ENCODE data around the gene OR8D4.
"Not testable (repeated sequence)": the region's sequence is repeated elsewhere in the genome, so short reads cannot be mapped to it uniquely, and the experiment has no call there.

Gene OR8D4

DNA sequence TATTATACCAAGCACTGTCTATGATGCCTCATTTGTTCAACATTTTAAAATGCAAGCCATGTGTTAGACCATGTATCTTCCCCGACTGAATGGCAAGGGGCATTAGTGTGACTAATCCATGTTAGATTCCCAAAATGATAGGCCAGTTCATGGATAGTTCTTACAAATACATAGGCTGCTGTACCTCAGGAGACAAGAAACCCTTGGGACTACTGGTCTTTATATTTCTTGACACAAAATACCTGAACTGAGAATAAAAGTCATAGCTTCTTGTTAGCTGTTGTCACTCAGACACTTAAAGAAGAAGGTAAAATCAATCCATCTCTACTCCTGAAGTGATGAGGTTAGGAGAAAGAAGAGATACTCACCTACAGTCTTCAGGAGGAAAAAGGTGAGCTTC is at the start of gene OR8D4:
OR8D4 (plus strand) TSS at position 301 of the 400 bp plus-strand sequence. CDS start 4,265 bp downstream, outside the sequence.
- no peak for DNase-seq (ENCODE audit: low read depth in 3 of 3)

DNA sequence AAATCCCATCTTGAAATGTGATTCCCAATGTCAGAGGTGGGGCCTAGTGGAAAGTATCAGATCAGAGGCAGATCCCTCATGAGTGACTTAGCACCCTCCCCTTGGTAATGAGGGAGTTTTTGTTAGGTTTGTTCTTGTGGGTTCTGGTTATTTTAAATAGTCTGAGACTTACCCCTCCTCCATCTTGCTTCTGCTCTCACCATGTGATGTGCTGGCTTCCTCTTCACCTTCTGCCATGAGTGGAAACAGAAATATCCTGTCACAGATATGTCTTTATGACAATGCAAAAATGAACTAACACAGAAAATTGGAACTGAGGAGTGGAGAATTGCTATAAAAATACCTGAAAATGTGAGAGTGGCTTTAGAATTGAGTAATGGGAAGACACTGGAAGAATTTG is 49.6 kb upstream of the OR8D4 start:
- DNase-seq (ENCODE audit: low read depth in 3 of 3) = no peak

DNA sequence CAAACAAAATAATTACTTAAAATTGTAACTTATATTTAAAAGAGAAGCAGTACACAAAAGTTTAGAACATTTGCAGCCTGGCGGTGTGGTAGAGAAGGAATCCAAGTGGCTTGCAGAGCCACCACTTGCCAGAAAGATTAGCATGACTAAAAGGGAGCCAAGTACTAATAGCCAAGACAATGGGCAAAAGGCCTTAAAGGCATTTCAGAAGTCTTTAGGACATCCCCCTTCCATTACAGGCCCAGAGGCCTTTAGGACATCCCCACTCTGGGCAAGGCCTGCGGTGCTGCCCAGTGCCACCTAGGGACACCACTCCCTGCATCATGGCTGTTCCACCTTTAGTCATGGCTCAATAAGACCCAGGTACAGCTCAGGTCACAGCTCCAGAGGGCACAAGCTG is 48.9 kb upstream of the OR8D4 start:
- no peak for DNase-seq (ENCODE audit: low read depth in 3 of 3)

DNA sequence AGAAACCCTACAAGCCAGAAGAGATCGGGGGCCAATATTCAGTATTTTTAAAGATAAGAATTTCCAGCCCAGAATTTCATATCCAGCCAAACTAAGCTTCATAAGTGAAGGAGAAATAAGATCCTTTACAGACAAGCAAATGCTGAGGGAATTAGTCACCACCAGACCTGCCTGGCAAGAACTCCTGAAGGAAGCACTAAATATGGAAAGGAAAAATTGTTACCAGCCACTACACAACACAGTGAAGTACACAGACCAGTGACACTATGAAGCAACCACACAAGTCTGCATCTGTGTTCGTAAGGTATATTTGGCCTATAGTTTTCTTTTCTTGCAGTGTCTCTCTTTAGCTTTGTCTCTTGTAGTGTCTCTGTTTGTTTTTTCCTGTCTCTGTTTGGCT is 45.5 kb upstream of the OR8D4 start:
- DNase-seq (ENCODE audit: low read depth in 3 of 3) = no peak

DNA sequence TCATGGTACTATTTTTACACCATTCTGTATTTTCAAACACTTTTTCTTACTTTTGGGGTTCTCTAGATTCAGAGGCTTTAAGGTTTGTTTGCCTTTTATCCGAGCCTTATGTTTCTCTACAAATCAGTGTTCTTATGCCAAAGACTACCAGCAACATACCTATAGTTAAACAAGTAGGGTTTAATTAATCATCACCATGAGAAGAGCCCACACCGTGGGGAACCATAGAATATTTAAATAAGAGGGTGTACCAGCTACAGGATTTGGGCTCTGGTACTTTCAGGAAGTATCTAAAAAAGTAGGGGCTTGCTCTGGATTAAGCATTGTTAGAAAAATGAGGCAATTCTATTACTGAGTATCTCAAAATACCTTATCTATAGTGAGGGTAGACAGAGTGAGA is 42.2 kb upstream of the OR8D4 start:
- no peak for DNase-seq (ENCODE audit: low read depth in 3 of 3)

DNA sequence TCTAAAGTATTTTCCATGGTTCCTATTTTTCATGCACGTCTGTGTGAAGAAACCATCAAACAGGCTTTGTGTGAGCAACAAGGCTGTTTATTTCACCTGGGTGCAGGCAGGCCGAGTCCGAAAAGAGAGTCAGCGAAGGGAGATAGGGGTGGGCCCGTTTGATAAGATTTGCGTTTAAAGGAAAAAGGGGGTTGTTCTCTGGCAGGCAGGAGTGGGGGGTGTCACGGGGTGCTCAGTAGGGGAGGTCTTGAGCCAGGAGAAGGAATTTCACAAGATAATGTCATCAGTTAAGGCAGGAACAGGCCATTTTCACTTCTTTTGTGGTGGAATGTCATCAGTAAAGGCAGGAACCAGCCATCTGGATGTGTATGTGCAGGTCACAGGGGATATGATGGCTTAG is 36.7 kb upstream of the OR8D4 start:
- DNase-seq (ENCODE audit: low read depth in 3 of 3) = not testable (repeated sequence)

DNA sequence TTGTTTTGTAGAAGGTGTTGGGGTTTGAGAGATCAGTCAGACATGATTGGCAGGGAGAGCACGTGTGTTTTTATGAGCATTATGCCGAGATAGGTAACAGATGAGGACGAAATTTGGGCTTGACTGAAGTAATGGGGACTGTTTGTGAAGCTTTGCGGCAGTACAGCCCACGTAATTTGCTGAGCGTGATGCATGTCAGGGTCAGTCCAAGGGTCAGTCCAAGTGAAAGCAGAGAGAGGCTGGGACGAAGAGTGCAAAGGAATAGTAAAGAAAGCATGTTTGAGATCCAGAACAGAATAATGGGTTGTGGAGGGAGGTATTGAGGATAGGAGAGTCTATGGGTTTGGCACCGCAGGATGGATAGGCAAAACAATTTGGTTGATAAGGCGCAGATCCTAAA is 34.2 kb upstream of the OR8D4 start:
- not testable (repeated sequence) for DNase-seq (ENCODE audit: low read depth in 3 of 3)

DNA sequence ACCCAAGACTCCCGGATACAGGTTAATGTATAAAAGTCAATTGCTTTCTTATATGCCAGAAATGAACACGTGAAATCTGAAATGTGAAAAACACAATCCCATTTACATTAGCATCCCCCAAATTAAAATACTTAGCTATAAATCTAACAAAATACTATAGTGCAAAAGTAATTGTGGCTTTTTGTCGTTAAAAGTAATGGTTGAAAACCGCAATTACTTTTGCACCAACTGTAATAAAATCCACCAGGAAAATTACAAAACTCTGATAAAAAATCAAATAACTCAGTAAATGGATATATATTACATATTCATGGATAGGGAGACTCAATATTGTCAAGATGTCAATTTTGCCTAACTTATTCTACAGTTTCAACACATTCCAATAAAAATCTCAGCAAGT is 21.1 kb upstream of the OR8D4 start:
- DNase-seq (ENCODE audit: low read depth in 3 of 3) = no peak

DNA sequence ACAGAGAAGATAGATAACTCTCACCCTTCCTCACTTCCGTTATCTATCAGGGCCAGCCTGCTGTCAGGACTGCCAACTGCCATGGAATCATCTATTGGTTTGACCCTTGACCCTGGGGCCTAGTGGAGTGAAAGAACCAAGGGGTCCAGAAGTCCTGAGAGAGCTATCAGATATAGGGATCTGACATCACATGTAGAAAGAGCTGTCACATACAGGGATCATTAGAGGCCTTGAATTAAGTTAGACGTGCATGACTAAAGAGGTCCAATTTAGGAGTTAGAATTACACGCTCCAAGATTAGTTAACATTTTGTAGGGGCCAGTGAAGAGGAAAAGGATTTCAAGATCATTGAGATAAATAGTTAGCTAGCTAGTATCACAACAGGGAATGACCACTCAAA is 16.4 kb upstream of the OR8D4 start, which contains the start of gene TMEM225:
TMEM225 (minus strand) TSS at position 101 of the 400 bp plus-strand sequence. CDS start 245 bp downstream, outside the sequence.
- no peak for DNase-seq (ENCODE audit: low read depth in 3 of 3)

DNA sequence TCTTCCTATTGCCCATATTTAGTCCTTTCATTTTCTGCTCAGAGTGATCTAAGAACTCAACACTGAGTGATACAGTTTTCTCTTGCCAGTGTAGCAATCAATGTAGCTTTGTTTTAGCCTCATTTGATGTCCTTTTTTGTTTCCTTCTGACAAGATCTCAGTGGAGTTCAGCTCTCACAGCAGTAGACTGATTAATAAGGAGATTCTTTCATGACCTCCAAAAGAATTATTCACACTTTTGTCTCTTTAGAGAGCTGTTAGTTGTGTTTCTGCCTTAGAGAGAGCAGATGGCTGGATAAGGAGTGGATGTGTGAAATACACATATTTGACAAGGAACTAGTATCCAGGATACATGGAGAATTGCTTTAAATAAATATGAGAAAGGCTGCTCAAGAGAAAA is 9.9 kb upstream of the OR8D4 start:
- DNase-seq (ENCODE audit: low read depth in 3 of 3) = no peak

DNA sequence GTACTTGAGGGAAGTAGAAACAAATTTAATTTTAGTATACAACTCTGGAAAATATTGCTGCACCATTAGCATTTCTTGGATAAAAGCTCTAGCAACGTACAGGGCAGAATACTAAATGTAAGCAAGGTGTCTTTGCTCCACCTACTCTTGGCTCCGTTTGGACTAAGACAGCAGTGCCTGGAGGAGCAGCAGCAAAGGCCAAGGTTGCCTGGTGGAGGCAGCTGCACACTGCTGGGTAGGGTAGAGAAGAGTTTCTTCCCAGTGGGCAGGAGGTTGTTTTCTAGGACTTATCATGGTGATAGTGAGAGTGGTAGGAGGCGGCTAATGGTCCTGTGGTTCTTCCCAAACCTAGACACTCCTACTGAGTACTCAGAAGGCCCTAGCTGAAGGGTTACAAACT is 2.2 kb upstream of the OR8D4 start:
- no peak for DNase-seq (ENCODE audit: low read depth in 3 of 3)

DNA sequence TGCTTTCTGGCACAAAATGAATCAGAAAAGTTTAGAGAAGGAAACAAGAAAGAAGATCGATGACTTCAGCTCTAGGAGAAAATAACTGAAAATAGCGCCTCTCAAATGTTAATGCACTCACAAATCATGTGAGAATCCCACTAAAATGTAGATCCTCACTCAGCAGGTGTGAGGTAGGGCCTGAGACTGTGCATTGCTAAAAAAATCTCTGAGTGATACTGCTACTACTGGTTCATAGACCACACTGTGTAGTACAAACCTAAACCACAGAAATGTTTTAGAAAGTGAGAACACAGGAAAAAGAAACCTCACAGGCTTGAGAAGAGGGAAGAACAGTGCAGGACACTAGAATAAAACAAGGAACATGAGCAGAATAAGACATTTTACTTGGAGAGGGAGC is 2.0 kb downstream of the OR8D4 start:
- DNase-seq (ENCODE audit: low read depth in 3 of 3) = no peak

DNA sequence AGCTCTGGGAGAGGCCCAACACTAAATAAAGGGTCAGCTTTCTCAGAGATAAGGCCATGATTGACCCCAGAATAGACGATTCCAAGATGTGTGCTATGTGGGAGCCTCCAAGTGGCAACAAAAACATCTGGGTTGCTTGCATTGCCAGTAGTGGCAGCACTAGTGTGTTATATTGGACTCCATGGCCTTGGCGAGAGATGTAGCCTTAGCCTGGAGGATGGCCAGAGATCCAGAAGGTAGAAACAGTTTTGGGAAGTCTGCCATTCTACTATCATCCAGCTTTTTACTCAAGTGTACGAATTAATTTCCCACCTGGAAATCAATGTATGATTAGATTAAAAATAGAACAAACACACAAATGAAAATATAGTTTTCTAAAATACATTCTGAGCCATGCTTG is 3.0 kb downstream of the OR8D4 start:
- no peak for DNase-seq (ENCODE audit: low read depth in 3 of 3)

DNA sequence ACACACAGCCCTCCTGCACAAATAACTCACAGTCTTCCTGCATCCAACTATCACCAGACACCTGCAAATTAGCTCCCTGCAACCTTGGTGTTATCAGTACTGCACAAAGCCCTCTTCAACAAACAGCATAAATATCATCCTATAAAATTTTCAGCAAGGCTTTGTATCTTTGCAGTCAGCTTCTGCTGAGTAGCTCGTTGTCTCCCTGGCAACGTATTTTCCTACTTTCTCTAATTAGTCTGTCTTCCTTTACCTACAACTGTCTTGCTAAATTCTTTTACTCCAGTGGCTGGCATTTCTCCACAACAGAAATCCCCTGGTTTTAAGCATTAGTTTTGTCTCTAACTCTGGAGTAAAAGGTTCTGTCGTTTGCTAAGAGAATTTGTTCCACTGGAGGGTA is 3.9 kb downstream of the OR8D4 start:
- no peak for DNase-seq (ENCODE audit: low read depth in 3 of 3)

DNA sequence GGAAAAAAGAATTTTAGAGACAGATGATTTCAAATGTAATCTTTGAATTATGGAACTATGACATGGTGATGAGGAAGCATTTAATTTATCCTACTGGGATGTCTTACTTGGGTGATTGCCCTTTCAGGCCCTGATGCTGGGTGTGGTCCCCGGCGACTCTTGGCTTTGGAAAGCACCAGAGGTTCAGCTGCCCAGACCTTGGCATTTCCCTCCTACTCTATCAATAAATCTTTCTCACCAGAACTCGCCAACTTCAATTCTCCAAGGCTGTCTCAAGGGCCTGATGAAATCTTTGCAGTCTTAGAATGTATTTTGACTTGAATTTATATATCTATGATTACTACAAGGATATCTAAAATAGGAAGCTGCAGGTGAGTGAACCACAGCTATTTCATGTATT is 19.0 kb downstream of the OR8D4 start:
- no peak for DNase-seq (ENCODE audit: low read depth in 3 of 3)

DNA sequence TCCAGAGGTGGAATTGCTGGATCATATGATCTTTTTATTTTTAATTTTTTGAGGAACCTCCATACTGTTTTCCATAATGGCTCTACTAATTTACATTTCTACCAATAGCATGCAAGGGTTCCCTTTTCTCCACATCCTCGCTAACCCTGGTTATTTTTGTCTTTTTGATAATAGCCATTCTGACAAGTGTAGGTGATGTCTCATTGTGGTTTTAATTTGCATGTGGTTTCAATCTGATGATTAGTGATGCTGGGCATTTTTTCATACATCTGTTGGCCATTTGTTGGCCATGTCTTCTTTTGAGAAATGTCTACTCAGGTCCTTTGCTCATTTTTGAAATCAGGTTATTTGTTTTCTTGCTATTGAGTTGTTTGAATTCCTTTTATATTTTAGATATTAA is 22.1 kb downstream of the OR8D4 start:
- no peak for DNase-seq (ENCODE audit: low read depth in 3 of 3)

DNA sequence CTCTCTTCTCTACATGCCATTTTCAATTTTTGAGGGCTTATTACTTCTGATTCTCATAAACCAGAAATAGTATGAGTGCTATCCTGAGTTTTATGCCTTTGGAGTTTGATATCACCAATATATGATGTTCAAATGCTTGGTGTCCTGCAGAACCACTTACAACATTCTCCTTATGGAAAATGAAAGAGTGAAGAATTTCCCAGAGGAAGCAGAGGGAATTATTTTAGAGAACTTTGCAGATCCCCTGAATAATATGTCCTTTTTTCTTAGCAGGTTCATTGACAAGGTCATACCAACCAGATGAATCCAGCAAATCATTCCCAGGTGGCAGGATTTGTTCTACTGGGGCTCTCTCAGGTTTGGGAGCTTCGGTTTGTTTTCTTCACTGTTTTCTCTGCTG is 37.4 kb downstream of the OR8D4 start, which contains the start of gene OR4D5:
OR4D5 (plus strand) TSS at position 301 of the 400 bp plus-strand sequence; CDS start at position 301, 0 bp downstream.
- DNase-seq (ENCODE audit: low read depth in 3 of 3) = no peak

DNA sequence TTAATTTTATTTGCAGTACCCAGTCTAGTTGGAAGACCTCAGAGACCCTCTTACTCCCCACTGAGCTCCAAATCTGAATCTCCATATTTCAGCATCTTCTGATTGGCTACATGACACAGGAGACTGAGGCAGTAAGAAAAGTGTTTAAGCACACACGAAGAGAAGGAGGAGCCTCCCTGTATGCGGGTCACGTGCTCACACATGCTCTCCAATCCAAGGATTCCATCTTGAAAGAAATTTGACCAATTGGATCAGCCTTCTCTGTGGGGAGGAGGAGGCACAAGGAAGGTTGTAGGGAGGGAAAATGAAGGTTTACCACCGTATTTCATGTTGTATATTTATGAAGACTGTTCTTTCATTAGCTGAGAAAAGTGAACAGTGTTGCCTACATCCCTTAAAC is 40.4 kb downstream of the OR8D4 start:
- no peak for DNase-seq (ENCODE audit: low read depth in 3 of 3)

DNA sequence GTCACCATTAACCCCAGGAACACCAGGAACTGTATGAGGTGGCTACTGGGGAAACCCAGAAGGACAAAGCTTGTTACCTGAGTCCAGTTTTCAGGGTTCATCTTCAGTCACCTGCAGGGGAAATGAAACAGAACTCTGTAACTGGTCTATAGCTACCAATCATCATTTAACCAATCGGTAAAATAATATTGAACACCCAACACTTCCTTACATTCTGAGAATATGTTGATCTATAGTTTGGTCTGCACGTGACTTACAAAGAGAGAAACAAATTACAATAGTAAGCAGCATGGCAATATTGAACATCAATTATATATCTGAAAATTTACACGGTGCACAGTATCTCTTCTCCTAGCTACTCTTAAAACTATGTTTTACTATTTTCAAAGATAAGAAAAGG is 41.8 kb downstream of the OR8D4 start, which contains the start of gene OR6T1:
OR6T1 (minus strand) TSS at position 101 of the 400 bp plus-strand sequence; CDS start at position 101, 0 bp downstream.
- DNase-seq (ENCODE audit: low read depth in 3 of 3) = no peak

DNA sequence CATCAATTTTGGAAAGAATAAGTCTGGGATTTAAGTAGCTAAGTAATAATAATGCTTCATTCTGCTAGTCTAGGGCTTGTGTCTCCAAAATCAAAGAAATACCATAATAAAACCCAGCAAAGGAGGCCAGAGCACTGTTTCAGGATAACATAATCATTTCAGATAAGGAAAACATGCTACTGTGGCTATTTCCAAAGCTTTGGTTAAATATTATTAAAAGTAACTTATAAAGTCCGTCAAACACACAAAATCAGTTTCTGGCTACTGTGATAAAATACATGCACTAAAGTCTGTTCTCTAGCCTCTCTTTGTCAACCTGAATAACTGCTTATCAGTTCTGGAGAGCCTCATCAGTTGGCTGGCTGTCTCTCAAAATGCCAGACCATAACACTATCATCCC is 43.2 kb downstream of the OR8D4 start:
- no peak for DNase-seq (ENCODE audit: low read depth in 3 of 3)

DNA sequence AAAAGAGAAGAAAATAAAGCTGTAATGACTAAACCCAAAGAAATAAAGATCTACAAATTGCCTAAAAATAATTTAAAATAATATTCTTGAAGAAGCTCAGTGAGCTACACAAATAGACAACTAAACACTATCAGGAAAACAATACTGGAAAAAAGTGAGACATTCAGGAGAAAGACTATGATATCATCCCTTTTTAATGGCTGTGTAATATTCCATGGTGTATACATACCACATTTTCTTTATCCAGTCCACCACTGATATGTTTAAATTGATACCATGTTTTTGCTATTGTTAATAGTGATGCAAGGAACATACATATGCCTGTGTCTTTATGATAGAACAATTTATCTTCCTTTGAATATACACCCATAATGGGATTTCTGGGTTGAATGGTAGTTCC is 54.8 kb downstream of the OR8D4 start:
- no peak for DNase-seq (ENCODE audit: low read depth in 3 of 3)

All from stimulated activated CD4-positive, alpha-beta T cell treated with anti-CD3 and anti-CD28 coated beads, TNF-alpha, amount 100 ng/mL, for 4 hours (primary cell).